ENCODE measurements around the gene HCN3.
A peak's percentile ranks its signal among the peaks of the same experiment; 100 is the strongest.
"Not testable (repeated sequence)": the region's sequence is repeated elsewhere in the genome, so short reads cannot be mapped to it uniquely, and the experiment has no call there.

Gene HCN3

DNA sequence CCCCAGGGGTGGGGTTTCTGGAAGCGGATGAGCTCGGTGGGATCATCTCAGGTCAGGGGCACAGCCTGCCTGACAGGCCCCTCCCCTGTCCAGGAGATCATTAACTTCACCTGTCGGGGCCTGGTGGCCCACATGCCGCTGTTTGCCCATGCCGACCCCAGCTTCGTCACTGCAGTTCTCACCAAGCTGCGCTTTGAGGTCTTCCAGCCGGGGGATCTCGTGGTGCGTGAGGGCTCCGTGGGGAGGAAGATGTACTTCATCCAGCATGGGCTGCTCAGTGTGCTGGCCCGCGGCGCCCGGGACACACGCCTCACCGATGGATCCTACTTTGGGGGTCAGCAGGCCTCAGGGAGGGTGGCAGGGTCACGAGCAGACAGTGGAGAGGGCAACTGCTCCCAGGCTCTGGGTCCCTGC lies 8.4 kb downstream of the HCN3 start:
- DNase-seq: no peak

DNA sequence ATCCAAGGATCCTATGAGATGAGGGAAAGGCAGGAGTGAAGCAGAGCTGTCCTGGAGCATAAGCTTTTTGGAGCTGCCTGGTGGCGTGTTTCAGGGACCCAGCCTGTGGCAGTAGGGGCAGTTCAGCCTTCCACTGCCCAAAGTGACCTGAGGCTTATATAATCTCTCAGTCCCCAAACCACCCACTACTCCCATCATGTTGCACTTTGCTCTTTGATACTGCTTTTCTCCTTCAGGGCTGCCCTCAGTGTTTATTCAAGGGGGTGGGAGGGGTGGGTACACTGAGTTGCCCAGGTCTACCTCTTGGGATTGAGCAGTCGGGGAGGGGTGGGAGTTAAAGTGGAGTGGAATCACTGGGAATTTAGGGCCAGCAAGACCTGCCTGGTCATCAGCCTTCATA lies 9.3 kb downstream of the HCN3 start:
- DNase-seq: no peak

DNA sequence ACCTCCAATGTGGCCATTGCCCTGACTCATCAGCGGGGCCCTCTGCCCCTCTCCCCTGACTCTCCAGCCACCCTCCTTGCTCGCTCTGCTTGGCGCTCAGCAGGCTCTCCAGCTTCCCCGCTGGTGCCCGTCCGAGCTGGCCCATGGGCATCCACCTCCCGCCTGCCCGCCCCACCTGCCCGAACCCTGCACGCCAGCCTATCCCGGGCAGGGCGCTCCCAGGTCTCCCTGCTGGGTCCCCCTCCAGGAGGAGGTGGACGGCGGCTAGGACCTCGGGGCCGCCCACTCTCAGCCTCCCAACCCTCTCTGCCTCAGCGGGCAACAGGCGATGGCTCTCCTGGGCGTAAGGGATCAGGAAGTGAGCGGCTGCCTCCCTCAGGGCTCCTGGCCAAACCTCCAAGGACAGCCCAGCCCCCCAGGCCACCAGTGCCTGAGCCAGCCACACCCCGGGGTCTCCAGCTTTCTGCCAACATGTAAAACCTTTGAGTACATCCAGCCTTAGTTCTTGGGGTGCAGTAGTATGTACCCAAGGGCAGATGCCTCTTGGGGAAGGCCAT lies 10.8 kb downstream of the HCN3 start:
- DNase-seq: no peak

DNA sequence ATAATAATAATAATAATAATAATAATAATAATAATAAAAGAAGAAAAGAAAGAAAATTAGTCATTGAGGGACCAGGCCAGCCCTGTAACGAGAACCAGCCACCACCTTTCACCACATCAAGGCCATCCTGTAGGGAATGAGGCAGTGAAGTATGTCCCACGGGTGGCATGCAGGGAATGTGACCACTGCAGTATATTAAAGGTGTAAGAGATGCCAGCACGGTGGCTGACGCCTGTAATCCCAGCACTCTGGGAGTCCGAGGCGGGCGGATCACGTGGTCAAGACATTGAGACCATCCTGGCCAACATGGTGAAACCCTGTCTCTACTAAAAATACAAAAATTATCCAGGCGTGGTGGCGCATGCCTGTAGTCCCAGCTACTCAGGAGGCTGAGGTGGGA lies 13.7 kb downstream of the HCN3 start:
- not testable (repeated sequence) for DNase-seq

DNA sequence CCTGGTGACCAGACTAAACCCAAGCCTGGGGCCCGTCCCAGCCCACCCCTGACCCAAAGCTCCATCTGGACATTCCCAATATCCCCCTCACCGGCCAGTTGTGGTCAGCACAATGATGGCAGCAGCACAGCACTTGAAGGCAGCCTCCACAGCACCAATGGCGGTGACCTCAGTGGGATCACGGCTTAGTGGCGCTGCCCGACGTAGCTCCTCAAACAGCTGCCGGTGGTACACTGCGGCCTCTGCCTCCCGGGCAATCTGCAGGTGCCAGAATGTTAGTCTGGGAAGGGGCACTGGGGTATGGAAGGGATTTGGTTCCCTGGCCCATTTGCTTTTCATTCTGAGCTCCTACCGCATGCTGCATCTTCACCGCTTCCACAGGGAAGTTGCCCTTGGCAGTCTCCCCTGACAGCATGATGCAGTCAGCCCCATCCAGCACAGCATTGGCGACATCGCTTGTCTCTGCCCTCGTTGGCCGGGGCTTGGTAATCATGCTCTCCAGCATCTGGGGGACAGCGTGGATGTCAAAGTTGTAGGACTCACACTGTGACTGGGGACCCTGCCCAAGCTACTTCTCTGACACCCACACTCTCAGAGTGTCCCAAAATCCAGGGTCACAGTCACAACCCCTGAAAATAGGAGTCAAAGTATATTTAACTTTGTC lies 16.0 kb downstream of the HCN3 start:
- DNase-seq: no peak

DNA sequence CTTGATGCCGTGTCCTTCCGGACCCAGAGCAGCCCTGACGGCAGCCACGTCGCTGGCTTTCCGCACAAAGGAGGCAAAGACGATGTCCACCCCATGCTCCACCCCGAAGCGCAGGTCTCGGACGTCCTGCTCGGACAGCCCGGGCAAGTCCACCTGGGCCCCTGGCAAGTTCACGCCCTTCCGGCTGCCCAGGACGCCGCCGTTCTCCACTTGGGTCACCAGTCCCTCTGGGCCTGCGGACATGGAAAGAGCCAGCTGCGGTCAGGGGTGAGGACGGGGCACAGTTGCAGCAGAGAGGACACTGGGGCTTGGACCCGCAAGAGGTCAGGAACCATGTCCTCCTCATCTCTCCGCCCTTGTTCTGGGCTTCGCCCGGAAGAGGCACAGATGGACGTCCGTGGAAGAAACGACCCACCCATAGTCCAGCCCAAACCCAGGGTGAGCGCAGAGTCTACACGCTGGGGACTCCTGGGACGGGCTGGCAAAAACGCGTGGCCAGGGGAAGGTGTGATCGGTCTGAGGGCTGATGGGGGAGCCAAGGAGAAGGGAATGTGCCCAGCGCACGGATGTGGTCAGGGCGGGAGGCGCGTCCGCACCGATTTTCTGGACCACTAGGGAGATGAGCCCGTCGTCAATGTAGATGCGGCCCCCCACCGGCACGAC lies 17.4 kb downstream of the HCN3 start:
- no peak for DNase-seq

DNA sequence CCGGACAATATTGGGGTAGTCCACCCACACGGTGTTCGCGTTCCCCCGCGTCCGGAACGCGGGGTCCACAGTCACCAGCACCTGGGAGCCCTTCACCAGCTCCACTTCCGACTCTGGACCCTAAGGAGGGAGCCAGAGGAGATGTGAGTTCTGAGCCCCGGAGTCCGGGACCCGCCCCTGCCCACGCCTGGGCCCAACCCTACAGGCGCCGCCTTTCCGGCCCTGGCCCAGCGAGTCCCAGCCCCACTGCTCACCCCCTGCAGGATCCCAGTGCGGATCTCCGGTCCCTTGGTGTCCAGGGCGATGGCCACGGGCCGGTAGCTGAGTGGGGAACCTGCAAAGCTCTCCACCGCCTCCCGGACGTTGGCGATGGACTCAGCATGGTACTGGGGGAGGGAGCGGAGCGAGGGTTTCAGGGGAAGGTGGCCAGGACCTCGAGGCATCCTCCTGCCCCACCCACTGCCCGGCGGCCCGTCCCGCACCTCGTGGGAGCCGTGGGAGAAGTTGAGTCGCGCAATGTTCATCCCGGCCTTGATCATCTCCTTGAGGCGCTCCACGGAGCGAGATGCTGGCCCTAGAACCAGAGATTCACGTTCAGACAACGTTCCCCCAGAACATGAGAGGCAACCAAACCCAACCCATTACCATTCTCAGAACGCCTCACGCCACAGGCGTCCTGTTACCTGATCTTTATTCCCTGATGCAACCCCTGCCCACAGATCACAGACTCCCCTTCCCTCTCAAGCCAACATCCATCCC lies 18.1 kb downstream of the HCN3 start:
- no peak for DNase-seq

DNA sequence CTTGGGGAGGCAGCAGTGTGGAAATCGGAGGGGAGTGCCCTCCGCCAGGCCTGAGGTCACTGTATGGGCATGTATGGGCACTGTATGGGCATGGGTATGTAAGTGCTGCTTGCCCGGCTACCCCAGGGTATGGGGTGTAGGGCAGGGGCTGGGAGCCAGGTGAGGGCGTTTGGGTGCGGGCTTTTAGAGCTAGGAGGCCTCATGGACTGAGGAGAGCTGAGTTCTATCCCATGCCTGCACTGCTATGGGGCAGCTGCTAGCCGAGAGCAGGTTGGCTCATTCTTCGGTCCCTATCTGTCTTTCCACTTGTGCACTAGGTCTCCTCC lies 18.6 kb downstream of the HCN3 start:
- no peak for DNase-seq

DNA sequence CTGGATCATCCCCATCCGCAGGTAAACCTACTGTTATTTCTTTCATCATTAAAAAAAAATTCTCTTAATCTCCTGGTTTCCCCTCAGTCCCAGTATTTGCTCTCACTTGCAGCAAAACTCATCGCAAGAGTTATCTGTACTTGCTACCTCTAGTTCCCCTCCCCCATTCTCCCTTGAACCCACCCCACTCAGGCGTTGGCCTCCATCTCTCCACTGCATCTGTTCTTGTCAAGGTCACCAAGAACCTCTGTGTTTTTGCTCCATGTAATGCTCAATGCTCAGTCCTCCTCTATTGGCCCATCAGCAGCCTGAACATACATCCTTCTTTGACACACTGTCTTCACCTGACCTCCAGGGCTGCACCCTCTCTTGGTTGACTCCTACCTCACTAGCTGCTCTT lies 19.4 kb downstream of the HCN3 start:
- no peak for DNase-seq

DNA sequence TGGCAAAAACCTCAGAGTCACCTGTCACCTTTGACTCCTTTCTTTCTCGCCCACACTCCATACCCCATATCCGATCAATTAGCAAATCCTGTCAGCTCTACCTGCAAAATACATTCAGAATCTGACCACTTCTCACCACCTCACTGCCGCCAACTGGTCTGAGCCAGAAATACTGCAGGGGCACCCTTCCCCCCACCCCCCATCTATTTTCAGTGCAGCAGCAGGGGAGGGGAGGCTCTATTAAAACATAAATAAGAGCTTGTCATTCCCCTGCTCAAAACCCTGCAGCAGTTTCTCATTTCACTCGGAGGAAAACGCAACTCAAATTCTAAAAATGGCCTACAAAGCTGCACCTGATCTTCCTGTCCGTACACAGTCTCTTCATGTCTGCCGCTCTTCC lies 20.1 kb downstream of the HCN3 start:
- no peak for DNase-seq

DNA sequence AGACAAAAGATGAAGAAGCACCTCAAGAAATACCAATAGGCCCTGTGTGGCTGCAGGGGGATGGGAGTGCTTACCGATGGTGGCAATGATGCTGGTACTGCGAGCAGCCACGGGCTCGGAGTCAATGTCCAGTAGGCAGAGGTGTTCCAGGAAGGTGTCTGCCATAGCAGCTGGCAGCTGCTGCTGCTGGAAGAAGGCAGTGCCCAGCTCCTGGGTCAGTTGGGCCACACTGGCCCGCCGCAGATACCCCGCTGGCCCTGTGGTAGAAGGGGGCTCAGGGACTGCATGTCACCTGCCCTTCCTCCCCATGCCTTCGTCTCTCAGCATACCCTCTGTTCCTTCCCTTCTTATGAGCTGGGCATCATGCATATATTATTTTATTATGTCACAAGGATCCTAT lies 22.8 kb downstream of the HCN3 start:
- DNase-seq: no peak

DNA sequence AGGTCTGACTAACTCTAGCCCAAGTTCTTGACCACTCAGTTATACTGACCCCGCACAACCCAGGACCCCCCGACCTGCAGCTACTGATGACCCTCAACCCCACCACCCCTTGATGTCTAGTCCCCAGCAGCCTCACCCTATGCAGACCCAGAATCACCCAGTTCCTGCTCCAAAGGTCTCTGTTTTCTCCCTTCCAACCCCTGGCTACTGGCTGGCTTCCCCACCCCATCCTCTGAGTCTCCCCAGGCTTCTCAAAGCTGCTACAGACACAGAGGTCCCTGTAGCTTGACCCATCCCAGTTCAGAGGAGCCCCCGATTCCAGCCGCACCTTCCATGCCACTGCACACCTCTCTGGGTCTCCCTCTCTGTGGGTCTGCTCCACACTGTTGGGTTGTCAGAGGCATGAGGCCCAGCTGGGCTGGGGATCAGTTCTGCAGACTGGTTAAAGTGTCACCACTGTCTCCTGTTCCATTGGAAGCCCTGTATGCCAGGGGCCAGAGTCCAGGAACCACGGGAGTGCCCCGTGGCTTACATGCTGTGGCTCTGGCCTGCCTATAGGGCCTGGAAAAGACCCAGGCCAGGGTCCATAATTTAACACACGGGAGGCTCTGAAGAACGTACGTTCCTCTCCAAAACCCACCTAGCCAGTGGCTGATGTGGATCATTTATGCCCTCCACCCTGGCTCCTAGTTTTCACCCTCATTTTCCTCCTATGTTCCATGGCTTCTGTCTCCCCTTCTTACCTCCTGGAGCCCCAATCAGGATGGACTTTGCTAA lies 23.5 kb downstream of the HCN3 start:
- no peak for DNase-seq

DNA sequence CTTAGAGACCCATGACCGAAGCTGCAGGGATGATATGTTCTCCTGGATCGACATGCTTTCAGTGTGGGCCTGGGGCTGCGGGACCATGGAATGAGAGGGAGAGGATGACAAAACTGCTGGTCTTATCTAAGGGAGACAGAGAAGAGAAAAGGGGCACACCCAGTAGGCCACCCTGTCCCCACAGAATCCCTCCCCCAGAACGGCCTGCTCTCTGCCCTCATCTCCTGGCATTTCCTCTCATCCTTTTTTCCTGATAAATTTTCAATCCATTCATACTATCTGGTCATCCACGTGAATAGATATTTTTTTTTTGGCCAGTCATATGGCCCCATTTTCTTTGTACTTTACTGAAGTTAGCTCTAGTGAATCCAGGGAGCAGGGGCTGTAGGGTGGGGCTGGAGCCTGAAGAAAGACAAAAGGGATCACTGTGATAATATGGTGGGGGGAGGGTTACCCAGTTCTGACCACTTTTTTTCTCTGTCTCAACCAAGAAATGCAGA lies 24.1 kb downstream of the HCN3 start, which contains the start of gene PKLR:
PKLR (minus strand) TSS at position 97 of the 500 bp plus-strand sequence; CDS start at position 54, 43 bp downstream.
- DNase-seq: no peak

DNA sequence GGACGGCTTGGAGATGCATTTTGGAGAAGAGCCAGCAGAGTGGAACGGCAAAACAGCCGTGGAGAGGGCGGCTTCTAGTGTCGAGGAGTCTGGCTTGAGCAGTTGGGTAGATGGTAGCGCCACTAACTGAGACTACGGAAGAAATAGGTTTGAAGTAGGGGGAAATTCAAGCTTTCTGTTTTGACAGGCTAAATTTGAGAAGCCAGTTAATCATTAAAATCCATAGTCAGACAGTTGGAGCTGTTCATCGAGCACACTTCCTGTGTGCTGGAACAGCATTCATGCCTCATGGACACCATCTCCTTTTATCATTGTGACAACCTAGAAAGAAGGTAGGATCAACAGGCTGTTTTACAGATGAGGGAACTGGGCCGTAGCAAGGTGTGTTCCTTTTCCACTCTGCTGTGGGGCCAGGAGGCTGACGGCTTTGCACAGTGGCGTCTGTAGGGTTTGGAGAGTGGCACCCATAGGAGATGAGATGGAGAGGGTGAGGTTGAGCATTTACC lies 27.3 kb downstream of the HCN3 start:
- no peak for DNase-seq

DNA sequence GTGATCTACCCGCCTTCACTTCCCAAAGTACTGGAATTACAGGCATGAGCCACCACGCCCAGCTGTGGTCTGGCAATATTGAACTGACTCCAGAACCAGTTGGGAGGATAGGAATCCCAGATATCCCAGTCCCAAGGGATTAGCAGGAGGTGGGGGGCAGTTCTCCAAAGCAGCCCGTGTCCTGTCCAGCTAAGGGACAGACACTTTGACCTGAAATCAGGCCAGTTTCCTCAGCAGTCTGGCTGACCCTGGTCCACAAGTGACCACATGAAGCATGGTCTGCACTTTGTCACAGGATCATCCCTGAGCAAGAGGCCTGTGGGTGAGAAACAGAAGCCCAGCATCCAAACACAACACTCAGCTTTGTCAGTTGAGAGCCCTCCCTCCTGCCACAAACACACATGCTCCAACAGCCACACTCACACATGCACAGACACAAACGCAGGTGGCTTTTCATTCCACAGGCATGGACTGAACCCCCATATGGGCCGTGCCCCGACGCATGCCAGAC lies 28.7 kb downstream of the HCN3 start:
- DNase-seq: no peak

DNA sequence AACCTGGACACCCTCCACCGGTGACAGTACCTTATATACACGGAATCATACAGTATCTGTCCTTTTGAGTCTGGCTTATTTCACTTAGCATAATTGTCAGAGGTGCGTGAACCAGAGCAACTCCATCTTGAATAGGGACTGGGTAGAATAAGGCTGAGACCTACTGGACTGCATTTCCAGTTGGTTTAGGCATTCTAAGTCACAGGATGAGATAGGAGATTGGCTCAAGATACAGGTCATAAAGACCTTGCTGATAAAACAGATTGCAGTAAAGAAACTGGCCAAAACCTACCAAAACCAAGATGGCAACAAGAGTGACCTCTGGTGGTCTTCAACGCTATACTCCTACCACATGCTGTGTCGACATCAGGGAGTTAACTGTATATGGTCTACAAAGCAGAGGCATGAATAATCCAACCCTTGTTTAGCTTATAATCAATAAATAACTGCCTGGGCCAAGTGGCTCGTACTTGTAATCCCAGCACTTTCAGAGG lies 30.0 kb downstream of the HCN3 start:
- DNase-seq: peak; percentile 27

DNA sequence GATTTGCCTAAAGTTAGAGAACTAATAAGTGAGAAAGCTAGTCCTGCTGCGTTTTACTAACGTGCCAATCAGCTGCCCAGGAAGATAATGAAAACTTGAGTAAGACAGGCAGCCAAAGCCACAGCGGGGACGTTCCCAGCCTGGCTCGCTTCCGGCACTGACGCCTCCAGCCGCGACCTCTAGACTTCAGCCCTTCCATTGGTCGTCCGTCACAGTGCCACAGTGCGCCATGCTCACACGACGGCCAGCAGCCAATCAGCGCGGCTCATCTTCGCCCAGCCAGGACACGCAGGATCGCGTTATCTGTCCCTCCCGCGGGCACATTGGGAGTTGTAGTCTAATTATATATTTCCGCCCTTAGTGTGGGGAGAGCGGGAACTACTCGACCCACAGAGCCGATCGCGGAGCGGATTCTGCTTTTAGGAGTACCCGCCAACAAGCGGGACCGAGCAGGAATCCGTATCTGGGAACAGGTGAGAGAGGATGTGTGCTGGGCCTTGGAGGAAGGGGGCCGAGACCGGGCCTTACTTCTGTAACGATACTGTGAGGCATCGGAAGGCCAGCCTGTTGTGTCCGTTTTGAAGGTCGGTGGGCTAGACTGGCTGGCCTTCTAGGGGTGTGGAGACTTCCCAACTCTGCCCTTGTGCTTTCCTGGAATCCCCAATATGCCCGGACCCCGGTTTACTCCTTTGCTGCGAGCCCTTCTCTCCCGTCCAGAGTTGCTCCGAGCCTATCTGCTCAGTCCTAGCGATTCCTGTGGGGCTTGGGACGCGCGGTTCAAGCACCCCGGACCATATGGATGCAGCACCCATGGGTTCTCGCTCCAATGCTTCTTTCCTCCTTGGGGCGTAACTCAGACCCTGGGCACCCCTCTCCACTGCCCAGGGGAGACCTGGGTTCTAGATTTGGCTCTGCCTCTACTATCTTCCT lies 31.5 kb downstream of the HCN3 start, which contains the start of gene FDPS:
FDPS (plus strand) TSS at position 374 of the 930 bp plus-strand sequence. CDS start 924 bp downstream, outside the sequence.
- DNase-seq: peak; percentile 97

DNA sequence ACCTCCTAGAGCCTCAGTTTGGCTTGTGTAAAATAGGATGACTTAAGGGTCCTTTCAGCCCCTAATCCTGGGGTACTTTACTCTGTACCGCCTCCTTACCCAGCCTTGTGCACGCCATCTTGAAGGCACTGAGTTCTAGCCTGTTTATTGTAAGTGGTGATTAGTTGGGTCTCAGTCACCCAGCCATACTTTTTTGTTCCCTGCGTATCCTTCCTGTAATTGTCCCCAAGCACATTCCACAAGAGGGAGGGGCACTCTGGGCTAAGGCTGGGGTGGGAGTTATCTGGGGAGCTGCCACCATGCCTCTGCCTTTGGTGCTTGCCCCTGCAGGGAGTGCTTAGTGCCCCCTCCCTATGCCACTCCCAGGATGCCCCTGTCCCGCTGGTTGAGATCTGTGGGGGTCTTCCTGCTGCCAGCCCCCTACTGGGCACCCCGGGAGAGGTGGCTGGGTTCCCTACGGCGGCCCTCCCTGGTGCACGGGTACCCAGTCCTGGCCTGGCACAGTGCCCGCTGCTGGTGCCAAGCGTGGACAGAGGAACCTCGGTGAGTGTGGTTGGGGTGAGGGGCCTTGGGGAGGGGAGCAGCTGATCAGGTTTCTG lies 32.3 kb downstream of the HCN3 start:
- DNase-seq: no peak

DNA sequence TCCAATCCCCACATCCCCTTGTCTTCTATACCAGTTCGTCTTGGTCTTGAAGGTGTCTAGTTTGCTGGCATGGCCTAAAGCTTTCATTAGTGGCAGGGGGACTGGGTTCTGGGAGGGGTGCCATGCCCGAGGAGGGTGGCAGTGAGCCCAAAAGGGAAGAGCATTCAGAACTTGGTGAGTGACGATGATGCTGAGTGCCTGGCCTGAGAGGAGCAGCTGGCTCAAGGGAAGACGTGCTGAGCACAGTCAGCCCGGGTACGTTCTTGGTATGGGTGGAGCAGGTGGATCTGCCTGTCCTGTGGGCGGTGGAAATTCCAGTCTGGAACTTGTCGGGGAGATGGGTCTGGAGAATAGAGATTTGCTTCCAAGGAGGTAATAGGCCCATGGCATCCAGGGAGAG lies 36.0 kb downstream of the HCN3 start:
- DNase-seq: no peak

DNA sequence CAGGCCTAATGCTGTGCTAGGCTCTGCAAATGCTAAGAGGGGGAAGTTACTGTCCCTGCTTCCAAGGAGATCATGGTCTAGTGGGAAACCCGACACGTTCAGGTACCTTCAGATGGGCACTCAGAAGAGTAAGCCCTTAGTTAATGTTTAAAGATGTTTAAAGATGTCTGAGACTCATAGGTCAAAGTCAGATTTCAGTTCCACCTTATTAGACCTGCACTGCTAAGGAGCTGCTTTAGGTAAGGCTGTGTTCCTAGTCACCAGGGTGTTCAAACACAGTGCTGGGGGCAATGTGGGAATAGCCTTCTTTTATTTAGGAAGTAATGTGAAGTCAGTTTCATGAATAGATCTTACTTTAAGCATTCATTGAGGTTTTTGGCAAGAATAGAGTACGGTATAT lies 39.7 kb downstream of the HCN3 start:
- DNase-seq: no peak

DNA sequence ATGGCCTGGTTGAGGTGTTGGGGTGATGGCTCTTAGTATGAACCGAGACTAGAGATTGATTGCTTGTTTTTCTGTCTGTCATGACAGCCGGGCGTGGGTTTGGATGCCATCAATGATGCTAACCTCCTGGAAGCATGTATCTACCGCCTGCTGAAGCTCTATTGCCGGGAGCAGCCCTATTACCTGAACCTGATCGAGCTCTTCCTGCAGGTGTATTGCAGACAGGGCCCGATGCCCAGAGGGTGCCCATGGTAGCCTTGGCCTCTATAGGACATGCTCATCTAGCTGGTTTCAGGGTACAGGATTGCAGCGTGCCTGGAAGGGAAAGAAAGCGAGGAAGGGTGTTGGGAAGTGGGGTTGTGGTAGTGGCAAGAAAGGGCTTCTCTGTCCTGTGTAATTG lies 40.8 kb downstream of the HCN3 start:
- DNase-seq: no peak
